Activated CD4-positive, alpha-beta T cell treated with anti-CD3 and anti-CD28 coated beads, Interleukin-2, Interleukin-6, amounts not matched to agents 100 ng/mL and 50 ng/mL, durations not matched to agents 16 hours and 8 hours (primary cell): Measurements from ENCODE around the gene HECTD2.
"Not testable (repeated sequence)": the region's sequence is repeated elsewhere in the genome, so short reads cannot be mapped to it uniquely, and the experiment has no call there.

Experiments used
- DNase-seq: peaks from one replicate; pipeline ENCODE4 v3.0.0-alpha.2; 2020

The HECTD2 gene

GRCh38 chr10:91540733-91541132 is 130.6 kb downstream of the HECTD2 start:
- DNase-seq: no peak

GRCh38 chr10:91541481-91541880 is 131.3 kb downstream of the HECTD2 start:
- DNase-seq: no peak

- DNase-seq: no peak
Measured at GRCh38 chr10:91545384-91545783, 135.2 kb downstream of the HECTD2 start.

GRCh38 chr10:91545838-91546237 is 135.7 kb downstream of the HECTD2 start:
- DNase-seq: no peak

- DNase-seq: no peak
Measured at GRCh38 chr10:91549262-91549661, 139.1 kb downstream of the HECTD2 start.

GRCh38 chr10:91550021-91550420 is 139.9 kb downstream of the HECTD2 start:
- no peak for DNase-seq

- DNase-seq: peak; percentile 16
Measured at GRCh38 chr10:91551856-91552255, 141.7 kb downstream of the HECTD2 start.

GRCh38 chr10:91552274-91553095 is 142.3 kb downstream of the HECTD2 start:
- DNase-seq: no peak

- DNase-seq: no peak
Measured at GRCh38 chr10:91555455-91555854, 145.3 kb downstream of the HECTD2 start.

- DNase-seq: no peak
Measured at GRCh38 chr10:91556691-91557566, 146.8 kb downstream of the HECTD2 start.

GRCh38 chr10:91557651-91558111 is 147.5 kb downstream of the HECTD2 start:
- no peak for DNase-seq

- DNase-seq: no peak
Measured at GRCh38 chr10:91558473-91558872, 148.3 kb downstream of the HECTD2 start.

- no peak for DNase-seq
Measured at GRCh38 chr10:91559169-91559568, 149.0 kb downstream of the HECTD2 start.

- no peak for DNase-seq
Measured at GRCh38 chr10:91559750-91560149, 149.6 kb downstream of the HECTD2 start.

- not testable (repeated sequence) for DNase-seq
Measured at GRCh38 chr10:91560827-91561226, 150.7 kb downstream of the HECTD2 start.

- DNase-seq: no peak
Measured at GRCh38 chr10:91562839-91563581, 152.9 kb downstream of the HECTD2 start.

- DNase-seq: no peak
Measured at GRCh38 chr10:91564026-91564425, 153.9 kb downstream of the HECTD2 start.
